ENCODE measurements around the gene TMPRSS4.

The TMPRSS4 gene

DNA sequence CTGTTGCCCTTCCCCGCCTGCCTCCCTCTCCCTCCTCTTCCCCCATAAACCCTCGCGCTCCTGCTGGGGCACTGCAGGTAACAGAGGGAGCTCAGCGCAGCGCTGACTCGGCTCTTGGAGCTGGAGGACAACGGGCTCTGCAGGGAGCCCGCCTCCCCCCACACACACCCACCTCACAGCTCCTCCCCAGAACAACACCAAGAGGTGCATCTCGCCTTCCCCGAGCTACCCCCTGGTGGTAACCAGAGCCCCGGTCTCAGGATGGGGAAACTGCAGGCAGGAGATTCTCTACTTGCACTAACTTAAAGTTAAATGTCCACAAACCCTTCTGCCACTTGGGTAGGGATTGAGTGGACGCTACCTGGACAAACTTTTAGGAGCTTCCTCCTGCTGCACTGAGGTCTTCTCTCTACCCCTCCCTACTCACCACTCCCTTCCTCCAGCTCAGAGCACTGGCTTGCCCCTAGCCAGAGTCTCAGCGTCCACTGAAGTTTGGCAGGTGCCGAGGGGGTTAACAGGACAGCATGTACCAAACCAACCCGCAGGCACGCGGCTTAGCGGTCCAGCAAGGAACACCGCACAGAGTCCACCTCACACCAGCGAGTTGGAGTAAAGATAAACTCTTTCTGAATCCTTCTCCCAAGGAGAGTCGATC, 79.8 kb downstream of the TMPRSS4 start:
- Mint-ChIP-seq H3K4me3 (no peak overlapping the region), H3K9me3 (no peaks in the 10 kb centered on the region)

GRCh38 chr11:118157186-118157895, 80.5 kb downstream of the TMPRSS4 start:
- Mint-ChIP-seq H3K27me3 (peaks cover 86% of the 10 kb centered on the region), H3K27ac (no peak overlapping the region), H3K9me3 (no peaks in the 10 kb centered on the region), H3K4me1 (peaks cover 16% of the 10 kb centered on the region), H3K4me3 (no peak overlapping the region), H3K36me3 (no peaks in the 10 kb centered on the region)
- no peak for ATAC-seq

More for the DNA sequence above, 79.8 kb downstream of the TMPRSS4 start:
- H3K27me3 Mint-ChIP-seq = peaks cover 87% of the 10 kb centered on the region
- H3K4me1 Mint-ChIP-seq = peaks cover 16% of the 10 kb centered on the region
- H3K36me3 Mint-ChIP-seq = no peaks in the 10 kb centered on the region
- no peak for ATAC-seq
- H3K27ac Mint-ChIP-seq = no peak overlapping the region

DNA sequence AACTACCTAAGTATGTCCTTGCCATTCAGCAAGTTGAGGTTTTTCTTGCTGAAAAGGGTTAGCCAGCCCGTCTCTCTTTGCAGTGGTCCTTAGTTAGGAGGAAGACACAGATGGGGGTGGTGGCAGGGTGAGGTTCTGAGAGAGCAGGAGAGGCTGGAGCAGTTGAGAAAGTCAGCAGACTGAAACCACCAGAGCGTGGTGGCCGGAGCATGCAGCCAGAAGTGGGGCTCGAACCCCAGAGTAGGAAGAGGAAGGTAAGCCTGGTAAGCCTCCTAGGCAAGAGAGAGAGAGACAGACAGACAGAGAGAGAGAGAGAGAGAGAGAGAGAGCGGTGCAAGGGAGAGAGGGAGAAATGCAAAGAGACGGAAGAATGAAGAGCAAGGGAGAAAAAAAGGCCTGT, 84.9 kb downstream of the TMPRSS4 start:
- no peak overlapping the region for H3K27ac Mint-ChIP-seq
- peaks cover 70% of the 10 kb centered on the region for H3K27me3 Mint-ChIP-seq
- no peak overlapping the region for H3K4me3 Mint-ChIP-seq
- peaks cover 2% of the 10 kb centered on the region for H3K4me1 Mint-ChIP-seq
- no peaks in the 10 kb centered on the region for H3K36me3 Mint-ChIP-seq
- no peaks in the 10 kb centered on the region for H3K9me3 Mint-ChIP-seq
- ATAC-seq = no peak

- H3K4me1 Mint-ChIP-seq = no peaks in the 10 kb centered on the region
- no peaks in the 10 kb centered on the region for H3K9me3 Mint-ChIP-seq
- no peak overlapping the region for H3K27ac Mint-ChIP-seq
- ATAC-seq = no peak
- H3K36me3 Mint-ChIP-seq = no peaks in the 10 kb centered on the region
- H3K27me3 Mint-ChIP-seq = peaks cover 67% of the 10 kb centered on the region
- no peak overlapping the region for H3K4me3 Mint-ChIP-seq
Measured at GRCh38 chr11:118162846-118163245, 86.0 kb downstream of the TMPRSS4 start.

DNA sequence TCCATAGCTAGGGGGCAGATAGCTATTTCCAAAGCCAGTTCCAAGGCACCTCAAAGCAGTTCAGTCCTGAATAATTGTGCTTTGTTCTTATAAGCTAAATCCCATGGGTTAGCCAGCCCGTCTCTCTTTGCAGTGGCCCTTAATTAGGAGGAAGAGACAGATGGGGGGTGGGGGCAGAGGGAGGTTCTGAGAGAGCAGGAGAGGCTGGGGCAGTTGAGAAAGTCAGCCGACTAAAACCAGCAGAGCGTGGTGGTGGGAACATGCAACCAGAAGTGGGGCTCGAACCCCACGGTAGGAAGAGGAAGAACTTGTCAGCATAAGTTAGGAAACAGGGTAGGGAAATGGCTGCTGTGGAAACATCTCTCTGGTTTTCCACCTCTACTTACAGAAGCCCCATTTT, 86.6 kb downstream of the TMPRSS4 start:
- ATAC-seq = no peak
- Mint-ChIP-seq H3K4me3 (no peak overlapping the region), H3K9me3 (no peaks in the 10 kb centered on the region), H3K27me3 (peaks cover 65% of the 10 kb centered on the region), H3K36me3 (no peaks in the 10 kb centered on the region), H3K27ac (no peak overlapping the region), H3K4me1 (no peaks in the 10 kb centered on the region)

GRCh38 chr11:118164885-118165284, 88.0 kb downstream of the TMPRSS4 start:
- Mint-ChIP-seq H3K9me3 (no peaks in the 10 kb centered on the region), H3K27ac (no peak overlapping the region), H3K4me3 (no peak overlapping the region), H3K27me3 (peaks cover 65% of the 10 kb centered on the region), H3K4me1 (no peaks in the 10 kb centered on the region), H3K36me3 (no peaks in the 10 kb centered on the region)
- no peak for ATAC-seq

DNA sequence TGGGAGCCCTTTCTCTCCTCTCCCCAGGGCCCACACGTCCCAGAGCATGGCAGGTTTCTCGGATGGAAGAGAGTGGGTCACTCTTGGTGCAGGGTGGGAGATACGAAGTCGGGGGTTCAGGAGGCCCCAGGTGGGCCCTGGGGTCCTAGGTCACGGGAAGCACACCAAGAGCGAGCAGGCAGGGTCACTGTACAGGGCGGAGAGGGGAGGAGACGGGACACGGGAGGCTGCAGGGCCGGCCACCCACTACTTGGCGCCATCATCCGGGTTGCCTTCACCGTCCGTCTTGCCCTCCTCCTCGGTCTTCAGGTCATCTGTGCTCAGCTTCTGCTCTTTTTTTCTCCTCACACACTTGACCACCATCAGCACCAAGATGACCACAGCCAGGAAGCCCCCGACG, 89.8 kb downstream of the TMPRSS4 start:
- Mint-ChIP-seq H3K9me3 (no peaks in the 10 kb centered on the region), H3K36me3 (no peaks in the 10 kb centered on the region), H3K4me1 (no peaks in the 10 kb centered on the region), H3K4me3 (no peak overlapping the region), H3K27ac (no peak overlapping the region), H3K27me3 (peaks cover 69% of the 10 kb centered on the region)
- no peak for ATAC-seq

DNA sequence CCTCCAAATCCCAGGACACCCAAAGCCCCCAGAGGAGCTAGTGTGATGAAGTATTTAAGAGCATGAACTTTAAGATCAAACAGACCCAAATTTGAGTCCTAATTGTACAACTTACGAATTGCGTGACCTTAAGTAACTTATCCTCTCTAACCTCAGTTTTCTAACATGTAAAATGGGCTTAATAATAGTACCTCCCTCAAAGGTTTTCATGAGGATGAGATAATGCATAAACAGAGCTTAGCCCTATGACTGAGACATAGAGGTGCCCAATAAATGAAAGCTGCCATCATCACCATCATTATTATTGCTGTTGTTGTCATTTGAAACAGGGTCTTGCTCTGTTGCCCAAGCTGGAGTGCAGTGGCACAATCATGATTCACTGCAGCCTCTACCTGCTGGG, 90.4 kb downstream of the TMPRSS4 start:
- no peaks in the 10 kb centered on the region for H3K4me1 Mint-ChIP-seq
- no peak for ATAC-seq
- H3K4me3 Mint-ChIP-seq = no peak overlapping the region
- peaks cover 64% of the 10 kb centered on the region for H3K27me3 Mint-ChIP-seq
- H3K27ac Mint-ChIP-seq = no peak overlapping the region
- no peaks in the 10 kb centered on the region for H3K9me3 Mint-ChIP-seq
- H3K36me3 Mint-ChIP-seq = no peaks in the 10 kb centered on the region

- Mint-ChIP-seq H3K27ac (no peak overlapping the region), H3K27me3 (peaks cover 64% of the 10 kb centered on the region)
- no peak for ATAC-seq
Measured at GRCh38 chr11:118167906-118168305, 91.0 kb downstream of the TMPRSS4 start.

GRCh38 chr11:118168316-118168715, 91.4 kb downstream of the TMPRSS4 start:
- Mint-ChIP-seq H3K4me3 (no peak overlapping the region), H3K27me3 (peaks cover 61% of the 10 kb centered on the region), H3K36me3 (no peaks in the 10 kb centered on the region), H3K9me3 (no peaks in the 10 kb centered on the region), H3K4me1 (no peaks in the 10 kb centered on the region), H3K27ac (no peak overlapping the region)
- no peak for ATAC-seq

More at GRCh38 chr11:118167906-118168305, 91.0 kb downstream of the TMPRSS4 start:
- Mint-ChIP-seq H3K9me3 (no peaks in the 10 kb centered on the region), H3K4me1 (no peaks in the 10 kb centered on the region), H3K4me3 (no peak overlapping the region), H3K36me3 (no peaks in the 10 kb centered on the region)

GRCh38 chr11:118168751-118169150, 91.9 kb downstream of the TMPRSS4 start:
- ATAC-seq = no peak
- no peak overlapping the region for H3K4me3 Mint-ChIP-seq

GRCh38 chr11:118169300-118170140, 92.6 kb downstream of the TMPRSS4 start:
- H3K4me3 Mint-ChIP-seq = no peak overlapping the region
- no peaks in the 10 kb centered on the region for H3K9me3 Mint-ChIP-seq
- no peaks in the 10 kb centered on the region for H3K36me3 Mint-ChIP-seq
- ATAC-seq = no peak
- H3K27me3 Mint-ChIP-seq = peaks cover 55% of the 10 kb centered on the region
- no peaks in the 10 kb centered on the region for H3K4me1 Mint-ChIP-seq
- H3K27ac Mint-ChIP-seq = no peak overlapping the region

More at GRCh38 chr11:118168751-118169150, 91.9 kb downstream of the TMPRSS4 start:
- Mint-ChIP-seq H3K9me3 (no peaks in the 10 kb centered on the region), H3K4me1 (no peaks in the 10 kb centered on the region), H3K36me3 (no peaks in the 10 kb centered on the region), H3K27ac (no peak overlapping the region), H3K27me3 (peaks cover 57% of the 10 kb centered on the region)

DNA sequence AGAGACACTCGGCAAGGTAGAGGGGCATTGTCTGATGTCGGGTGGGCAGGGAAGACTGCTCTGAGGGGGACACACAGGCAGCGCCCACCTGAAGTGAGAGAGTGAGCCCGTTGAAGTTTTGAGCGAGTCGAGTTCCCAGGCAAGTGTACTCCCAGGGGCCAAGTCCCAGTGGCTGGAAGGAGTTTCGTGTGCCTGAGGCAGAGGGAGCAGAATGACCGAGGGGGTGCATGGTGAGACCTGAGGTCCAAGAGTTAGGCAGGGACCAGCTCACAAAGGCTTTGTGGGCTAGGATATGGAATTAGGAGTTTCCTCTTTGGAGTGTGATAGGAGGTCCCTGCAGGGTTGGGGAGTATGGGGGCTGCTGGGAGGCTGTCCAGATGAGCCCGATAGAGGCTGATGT, 93.4 kb downstream of the TMPRSS4 start:
- no peak for ATAC-seq
- peaks cover 58% of the 10 kb centered on the region for H3K27me3 Mint-ChIP-seq

GRCh38 chr11:118170882-118171268, 94.0 kb downstream of the TMPRSS4 start:
- Mint-ChIP-seq H3K36me3 (no peaks in the 10 kb centered on the region), H3K27me3 (peaks cover 65% of the 10 kb centered on the region), H3K27ac (no peak overlapping the region), H3K9me3 (no peaks in the 10 kb centered on the region), H3K4me1 (no peaks in the 10 kb centered on the region), H3K4me3 (no peak overlapping the region)
- no peak for ATAC-seq

More for the DNA sequence above, 93.4 kb downstream of the TMPRSS4 start:
- no peak overlapping the region for H3K4me3 Mint-ChIP-seq
- no peaks in the 10 kb centered on the region for H3K4me1 Mint-ChIP-seq
- no peaks in the 10 kb centered on the region for H3K36me3 Mint-ChIP-seq
- H3K27ac Mint-ChIP-seq = no peak overlapping the region
- no peaks in the 10 kb centered on the region for H3K9me3 Mint-ChIP-seq
